Testis (tissue), 2 donors: Measurements from ENCODE around the gene LDHAL6A.
A peak's percentile ranks its signal among the peaks of the same experiment; 100 is the strongest.

Source experiments
- CTCF ChIP-seq, 3 experiments: fragments of 450-650 bp in 2 of 3; fragments of 200-600 bp in 1 of 3; sonication (generic) in 1 of 3; IDR thresholded peaks; one replicate each; pipeline ENCODE4 v1.5.1; 2016 to 2019; ENCODE audit warnings: antibody characterized with exemption in 3 of 3, mild to moderate bottlenecking in 2 of 3, moderate library complexity in 1 of 3
- POLR2A ChIP-seq: fragments of 450-650 bp; IDR thresholded peaks from one replicate; pipeline ENCODE4 v1.6.1; 2017; ENCODE audit warnings: antibody characterized with exemption, mild to moderate bottlenecking, moderate library complexity

GRCh38 chr11:18526521-18527296, 71.1 kb downstream of the LDHAL6A start, which contains the start of gene TSG101:
- TF ChIP-seq POLR2A (peak; percentile 64), CTCF (IDR thresholded peaks at IDR 0.05) (no peak)
